GM18508 (cell line): ENCODE measurements around the gene MPV17L2.

ENCODE experiments used
- ATAC-seq: cut with Tn5 transposase; IDR thresholded peaks from one replicate; pipeline ENCODE4 v1.9.1; 2021; ENCODE audit warnings: moderate number of reproducible peaks; ENCODE audit not compliant: insufficient read depth, unreplicated experiment

The MPV17L2 gene

GRCh38 chr19:18211683-18212082, 18.7 kb downstream of the MPV17L2 start:
- no peak for ATAC-seq

- ATAC-seq, result no peak
Measured at GRCh38 chr19:18214779-18215433, 21.9 kb downstream of the MPV17L2 start.

GRCh38 chr19:18216789-18217188, 23.8 kb downstream of the MPV17L2 start:
- ATAC-seq, result no peak

GRCh38 chr19:18218159-18218558, 25.1 kb downstream of the MPV17L2 start:
- ATAC-seq, result no peak

- ATAC-seq, result no peak
Measured at GRCh38 chr19:18218600-18218999, 25.6 kb downstream of the MPV17L2 start.

- no peak for ATAC-seq
Measured at GRCh38 chr19:18219911-18220631, 27.1 kb downstream of the MPV17L2 start.

- no peak for ATAC-seq
Measured at GRCh38 chr19:18220632-18221275, 27.7 kb downstream of the MPV17L2 start.

GRCh38 chr19:18221815-18222725, 29.1 kb downstream of the MPV17L2 start:
- ATAC-seq, result no peak

GRCh38 chr19:18223860-18224524, 31.0 kb downstream of the MPV17L2 start:
- ATAC-seq, result no peak

GRCh38 chr19:18224525-18225354, 31.7 kb downstream of the MPV17L2 start:
- peak; percentile 74 for ATAC-seq

- ATAC-seq, result no peak
Measured at GRCh38 chr19:18225355-18225701, 32.3 kb downstream of the MPV17L2 start.

- no peak for ATAC-seq
Measured at GRCh38 chr19:18225702-18226468, 32.9 kb downstream of the MPV17L2 start, which contains the start of gene PDE4C. Gene PDE4C (minus strand): TSS chr19:18226438. CDS start chr19:18226415, 23 bp downstream.

GRCh38 chr19:18226956-18227780, 34.1 kb downstream of the MPV17L2 start:
- no peak for ATAC-seq

GRCh38 chr19:18227781-18228271, 34.8 kb downstream of the MPV17L2 start:
- ATAC-seq, result no peak

- no peak for ATAC-seq
Measured at GRCh38 chr19:18229474-18229873, 36.5 kb downstream of the MPV17L2 start.

- ATAC-seq, result no peak
Measured at GRCh38 chr19:18229915-18230314, 36.9 kb downstream of the MPV17L2 start.
